Left lung (tissue), 10 donors: ENCODE results near the gene ATG13. TPM values are rescaled to one million over a fixed set of nuclear protein-coding genes. Genes with fewer than 3 reads are reported as not detected.

Experiments used
- ATAC-seq: fragments of 200-7000 bp; cut with Tn5 transposase; one replicate; pipeline ENCODE4 v1.9.1; 2020; ENCODE audit warnings: moderate library complexity
- DNase-seq, 4 donors: peaks; one replicate each; pipeline ENCODE4 v3.0.0-alpha.2; 2013 to 2020
- H3K27ac ChIP-seq, 2 donors: fragments of 200-600 bp; sonication (generic) in 1 of 2; one replicate each; pipeline versions ENCODE4 v1.5.0 to v1.8.0; 2020 to 2021
- H3K27me3 ChIP-seq, 2 donors: fragments of 200-600 bp; sonication (generic) in 1 of 2; one replicate each; pipeline versions ENCODE4 v1.5.0 to v1.8.0; 2020 to 2021
- H3K36me3 ChIP-seq, 2 donors: fragments of 200-600 bp; sonication (generic) in 1 of 2; one replicate each; pipeline versions ENCODE4 v1.5.0 to v1.8.0; 2020 to 2021
- H3K4me1 ChIP-seq, 2 donors: fragments of 200-600 bp; one replicate each; pipeline ENCODE4 v1.8.0; 2021
- H3K4me3 ChIP-seq, 2 donors: fragments of 200-600 bp; sonication (generic) in 1 of 2; one replicate each; pipeline versions ENCODE4 v1.5.0 to v1.8.0; 2020 to 2021; ENCODE audit warnings: mild to moderate bottlenecking in 1 of 2
- H3K9me3 ChIP-seq, 2 donors: fragments of 200-600 bp; sonication (generic) in 1 of 2; one replicate each; pipeline versions ENCODE4 v1.5.0 to v1.8.0; 2020 to 2021
- intact Hi-C, 2 donors: fragments of 100-400 bp; cut with DNase I; formaldehyde crosslinking; loops; one replicate each; pipeline versions ENCODE4 v1.11.2 to v1.14.2; 2022
- polyA plus RNA-seq, 6 donors: library from polyadenylated mRNA; unstranded; fragments of 120-200 nt; gene quantifications; one replicate each; pipeline ENCODE4 v1.2.1, GENCODE V29; 2013; ENCODE audit not compliant: insufficient read length in 6 of 6
- total RNA-seq, 2 donors: library from RNA; stranded (reverse); fragmentation: NEBNext Ultra II Directional; extraction: Animal tissue kit (Norgen Biotek cat#: 25700); gene quantifications; one replicate each; pipeline ENCODE4 v1.2.1, GENCODE V29; 2021
- TF ChIP-seq, protein P1 (sequence below), 2 donors: fragments of 200-600 bp; sonication (generic) in 1 of 2; IDR thresholded peaks; one replicate each; pipeline versions ENCODE4 v1.5.0 to v1.8.0; 2021; ENCODE audit warnings: antibody characterized with exemption in 2 of 2
- donor health status: DM: no; HTN: yes; CAD: no.
- donor health status: DM: no; HTN: no; CAD: no.

ATG13 gene
- total and polyA plus RNA-seq, 8 donors = 47.1 to 58.2 (median 52.3) TPM

GRCh38 chr11:46722566-46723358 lies 105.4 kb downstream of the ATG13 start:
- H3K27me3 ChIP-seq = no peaks in the 10 kb centered on the region
- ATAC-seq (no peak), DNase-seq (no peak)
- no peak overlapping the region for H3K4me3 ChIP-seq
- intact Hi-C loops = no loop called here
- no peak overlapping the region for H3K27ac ChIP-seq
- H3K36me3 ChIP-seq = no peaks in the 10 kb centered on the region
- TF ChIP-seq, protein P1, sequence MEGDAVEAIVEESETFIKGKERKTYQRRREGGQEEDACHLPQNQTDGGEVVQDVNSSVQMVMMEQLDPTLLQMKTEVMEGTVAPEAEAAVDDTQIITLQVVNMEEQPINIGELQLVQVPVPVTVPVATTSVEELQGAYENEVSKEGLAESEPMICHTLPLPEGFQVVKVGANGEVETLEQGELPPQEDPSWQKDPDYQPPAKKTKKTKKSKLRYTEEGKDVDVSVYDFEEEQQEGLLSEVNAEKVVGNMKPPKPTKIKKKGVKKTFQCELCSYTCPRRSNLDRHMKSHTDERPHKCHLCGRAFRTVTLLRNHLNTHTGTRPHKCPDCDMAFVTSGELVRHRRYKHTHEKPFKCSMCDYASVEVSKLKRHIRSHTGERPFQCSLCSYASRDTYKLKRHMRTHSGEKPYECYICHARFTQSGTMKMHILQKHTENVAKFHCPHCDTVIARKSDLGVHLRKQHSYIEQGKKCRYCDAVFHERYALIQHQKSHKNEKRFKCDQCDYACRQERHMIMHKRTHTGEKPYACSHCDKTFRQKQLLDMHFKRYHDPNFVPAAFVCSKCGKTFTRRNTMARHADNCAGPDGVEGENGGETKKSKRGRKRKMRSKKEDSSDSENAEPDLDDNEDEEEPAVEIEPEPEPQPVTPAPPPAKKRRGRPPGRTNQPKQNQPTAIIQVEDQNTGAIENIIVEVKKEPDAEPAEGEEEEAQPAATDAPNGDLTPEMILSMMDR (IDR thresholded peaks at IDR 0.05) = no peak
- H3K4me1 ChIP-seq = no peaks in the 10 kb centered on the region
- H3K9me3 ChIP-seq = no peaks in the 10 kb centered on the region

- Histone ChIP-seq H3K4me3 (no peak overlapping the region), H3K4me1 (no peaks in the 10 kb centered on the region), H3K36me3 (no peaks in the 10 kb centered on the region), H3K27ac (no peak overlapping the region), H3K9me3 (no peaks in the 10 kb centered on the region), H3K27me3 (no peaks in the 10 kb centered on the region)
- DNase-seq (no peak), ATAC-seq (no peak)
- TF ChIP-seq, protein P1 (IDR thresholded peaks at IDR 0.05) = no peak
- intact Hi-C loops = no loop called here
Measured at GRCh38 chr11:46723359-46723680, 106.0 kb downstream of the ATG13 start.

GRCh38 chr11:46724088-46724487 lies 106.7 kb downstream of the ATG13 start:
- no peak for ATAC-seq

More at GRCh38 chr11:46724088-46724487, 106.7 kb downstream of the ATG13 start:
- H3K27me3 ChIP-seq = no peaks in the 10 kb centered on the region
- no peaks in the 10 kb centered on the region for H3K9me3 ChIP-seq
- intact Hi-C loops = no loop called here
- no peak overlapping the region for H3K27ac ChIP-seq
- H3K4me3 ChIP-seq = no peak overlapping the region
- DNase-seq = no peak
- no peaks in the 10 kb centered on the region for H3K36me3 ChIP-seq
- TF ChIP-seq, protein P1 (IDR thresholded peaks at IDR 0.05) = no peak
- H3K4me1 ChIP-seq = no peaks in the 10 kb centered on the region

Other genes starting within 250 kb of the ATG13 start
- gene MDK, start 235.9 kb upstream of the ATG13 start, total RNA-seq = 100 to 1,000 TPM in 1 of 2 donors, 10 to 100 TPM in 1; 15.4 to 121 TPM
- gene MDK, start 235.9 kb upstream of the ATG13 start, polyA plus RNA-seq = 1,000 to 10,000 TPM in 1 of 6 donors, 100 to 1,000 TPM in 5; 772 to 1,135 (median 929) TPM
- not detected for gene CHRM4, start 225.8 kb upstream of the ATG13 start, total RNA-seq
- gene CHRM4, start 225.8 kb upstream of the ATG13 start, polyA plus RNA-seq = under 1 TPM in 5 of 6 donors, not detected in 1; 0.10 to 0.21 (median 0.14) TPM
- 10 to 100 TPM; 27.2 to 28.2 TPM for gene AMBRA1, start 23.5 kb upstream of the ATG13 start, total RNA-seq
- gene AMBRA1, start 23.5 kb upstream of the ATG13 start, polyA plus RNA-seq = 10 to 100 TPM; 20.4 to 25.8 (median 22.9) TPM
- gene HARBI1, start 326 bp upstream of the ATG13 start, total RNA-seq = 1 to 10 TPM; 4.5 to 5.0 TPM
- gene HARBI1, start 326 bp upstream of the ATG13 start, polyA plus RNA-seq = 1 to 10 TPM; 2.9 to 4.1 (median 3.2) TPM
- 10 to 100 TPM; 81.8 to 90.3 TPM for gene ARHGAP1, start 83.1 kb downstream of the ATG13 start, total RNA-seq
- 10 to 100 TPM; 59.9 to 72.9 (median 66.3) TPM for gene ARHGAP1, start 83.1 kb downstream of the ATG13 start, polyA plus RNA-seq
- 1 to 10 TPM; 5.8 to 8.6 TPM for gene ZNF408, start 83.5 kb downstream of the ATG13 start, total RNA-seq
- 10 to 100 TPM in 4 of 6 donors, 1 to 10 TPM in 2; 9.4 to 11.6 (median 10.7) TPM for gene ZNF408, start 83.5 kb downstream of the ATG13 start, polyA plus RNA-seq
- not detected for gene F2, start 101.7 kb downstream of the ATG13 start, total RNA-seq
- gene F2, start 101.7 kb downstream of the ATG13 start, polyA plus RNA-seq = under 1 TPM in 3 of 6 donors, not detected in 3; 0.17 to 0.56 (median 0.42) TPM
- 10 to 100 TPM; 58.8 to 84.1 TPM for gene CKAP5, start 228.7 kb downstream of the ATG13 start, total RNA-seq
- 100 to 1,000 TPM in 2 of 6 donors, 10 to 100 TPM in 4; 77.2 to 130 (median 92.7) TPM for gene CKAP5, start 228.7 kb downstream of the ATG13 start, polyA plus RNA-seq